22Rv1 (cell line): Measurements from ENCODE around the gene SLC25A17.

Experiments used
- CTCF ChIP-seq: fragments of 450-650 bp; IDR thresholded peaks from 2 replicates; pipeline ENCODE4 v1.5.1; 2017; ENCODE audit warnings: mild to moderate bottlenecking
- ZFX ChIP-seq: fragments of 450-650 bp; IDR thresholded peaks from 2 replicates; pipeline ENCODE4 v1.6.1; 2017; ENCODE audit warnings: antibody characterized with exemption, borderline replicate concordance

GRCh38 chr22:40727070-40727963, 91.8 kb downstream of the SLC25A17 start:
- no peak for TF ChIP-seq CTCF
- TF ChIP-seq ZFX, result no peak
